HFFc6 (cell line): ENCODE measurements around the gene ZBED3. TPM values are rescaled to one million over a fixed set of nuclear protein-coding genes. Genes with fewer than 3 reads are reported as not detected.

ENCODE experiments used
- DNase-seq: peaks from one replicate; pipeline ENCODE4 v3.0.0-alpha.2; 2018
- H3K27ac Mint-ChIP-seq: 2 replicates; pipeline ENCODE4 v1.8.0; 2020; ENCODE audit warnings: mild to moderate bottlenecking, mixed read lengths
- H3K27me3 Mint-ChIP-seq: 2 replicates; pipeline ENCODE4 v1.8.0; 2021; ENCODE audit warnings: mild to moderate bottlenecking, moderate library complexity, mixed read lengths; ENCODE audit not compliant: insufficient read depth
- H3K36me3 Mint-ChIP-seq: 2 replicates; pipeline ENCODE4 v1.8.0; 2021; ENCODE audit warnings: low read depth, mixed read lengths
- H3K4me1 Mint-ChIP-seq: 2 replicates; pipeline ENCODE4 v1.8.0; 2020; ENCODE audit warnings: low read depth, mixed read lengths
- H3K4me3 Mint-ChIP-seq: 2 replicates; pipeline ENCODE4 v1.8.0; 2020; ENCODE audit warnings: mild to moderate bottlenecking, moderate library complexity, mixed read lengths
- H3K9me3 Mint-ChIP-seq: 2 replicates; pipeline ENCODE4 v1.8.0; 2020; ENCODE audit warnings: mild to moderate bottlenecking, mixed read lengths
- CTCF ChIP-seq: fragments of 200-600 bp; sonication (generic); IDR thresholded peaks from 2 replicates; pipeline ENCODE4 v1.5.0; 2021; ENCODE audit warnings: antibody characterized with exemption, mild to moderate bottlenecking
- long read RNA-seq: library from polyadenylated mRNA; unstranded; transcript quantifications from one replicate; pipeline ENCODE4 v2.0.0, GENCODE V29; 2019
- total RNA-seq, 6 experiments: library from RNA; stranded (reverse); fragmentation: NEBNext Ultra II Directional; extraction: Animal tissue kit (Norgen Biotek cat#: 25700); gene quantifications; 2 replicates in 1 of 6; 3 replicates in 5 of 6; pipeline ENCODE4 v1.2.3, GENCODE V29; 2021

The ZBED3 gene
- total RNA-seq, result 1 to 10 TPM; 1.7 to 2.1 (median 1.9) TPM
- long read RNA-seq, partial matches to known transcripts, result 0 of 1 reads
- long read RNA-seq, other reads (novel, unspliced or antisense), result 0 of 1 reads

- peaks cover 10% of the 10 kb centered on the region for H3K27me3 Mint-ChIP-seq
- H3K9me3 Mint-ChIP-seq, result no peaks in the 10 kb centered on the region
- peak within 1 kb of the TSS; percentile 95 for H3K4me3 Mint-ChIP-seq
- peak; percentile 70 for DNase-seq
- TF ChIP-seq CTCF, result peak; percentile 38
- H3K4me1 Mint-ChIP-seq, result peaks cover 10% of the 10 kb centered on the region
- peak within 1 kb of the TSS; percentile 93 for H3K27ac Mint-ChIP-seq
- peaks cover 4% of the 10 kb centered on the region; the same call in 1 of the 2 replicates for H3K36me3 Mint-ChIP-seq
Measured at GRCh38 chr5:77086689-77087483, at the start of gene ZBED3. Gene ZBED3, minus strand, starts transcription at chr5:77087285. Its CDS starts 9,407 bp downstream, at chr5:77077878.

- no peak overlapping the region for H3K4me3 Mint-ChIP-seq
- DNase-seq, result peak; percentile 98
- H3K9me3 Mint-ChIP-seq, result no peaks in the 10 kb centered on the region
- H3K27ac Mint-ChIP-seq, result no peak overlapping the region
- peaks cover 27% of the 10 kb centered on the region for H3K27me3 Mint-ChIP-seq
- no peaks in the 10 kb centered on the region for H3K36me3 Mint-ChIP-seq
- H3K4me1 Mint-ChIP-seq, result peaks cover 18% of the 10 kb centered on the region
- TF ChIP-seq CTCF, result no peak
Measured at GRCh38 chr5:77133061-77133758, 46.1 kb upstream of the ZBED3 start.

GRCh38 chr5:77131361-77131760, 44.3 kb upstream of the ZBED3 start:
- DNase-seq, result no peak
- no peak for TF ChIP-seq CTCF
- no peak overlapping the region for H3K27ac Mint-ChIP-seq
- peaks cover 18% of the 10 kb centered on the region for H3K4me1 Mint-ChIP-seq
- no peak overlapping the region for H3K4me3 Mint-ChIP-seq
- peaks cover 23% of the 10 kb centered on the region for H3K27me3 Mint-ChIP-seq
- H3K36me3 Mint-ChIP-seq, result no peaks in the 10 kb centered on the region
- H3K9me3 Mint-ChIP-seq, result no peaks in the 10 kb centered on the region

GRCh38 chr5:77129391-77129990, 42.4 kb upstream of the ZBED3 start:
- no peaks in the 10 kb centered on the region for H3K36me3 Mint-ChIP-seq
- TF ChIP-seq CTCF, result peak; percentile 79
- no peak overlapping the region for H3K27ac Mint-ChIP-seq
- H3K9me3 Mint-ChIP-seq, result no peaks in the 10 kb centered on the region
- peak; percentile 31 for DNase-seq
- no peak overlapping the region for H3K4me3 Mint-ChIP-seq
- H3K4me1 Mint-ChIP-seq, result peaks cover 18% of the 10 kb centered on the region
- H3K27me3 Mint-ChIP-seq, result peaks cover 22% of the 10 kb centered on the region

GRCh38 chr5:77128411-77129061, 41.5 kb upstream of the ZBED3 start:
- DNase-seq, result no peak
- H3K9me3 Mint-ChIP-seq, result no peaks in the 10 kb centered on the region
- H3K27ac Mint-ChIP-seq, result no peak overlapping the region
- H3K36me3 Mint-ChIP-seq, result no peaks in the 10 kb centered on the region
- TF ChIP-seq CTCF, result no peak
- peaks cover 25% of the 10 kb centered on the region for H3K27me3 Mint-ChIP-seq
- no peak overlapping the region for H3K4me3 Mint-ChIP-seq
- peaks cover 14% of the 10 kb centered on the region for H3K4me1 Mint-ChIP-seq
